AG09309 (cell line): ENCODE data around the gene GINS2.

Source experiments
- DNase-seq: peaks from one replicate; pipeline ENCODE4 v3.0.0-alpha.2; 2010; ENCODE audit warnings: low read depth
- H3K4me3 ChIP-seq: 2 replicates; pipeline ENCODE4 v1.5.1; 2011; ENCODE audit warnings: mild to moderate bottlenecking, low read depth, low read length, moderate library complexity; ENCODE audit not compliant: control insufficient read depth
- CTCF ChIP-seq: IDR thresholded peaks from 2 replicates; pipeline ENCODE4 v1.5.1; 2011; ENCODE audit warnings: mild to moderate bottlenecking, low read depth, low read length, inconsistent platforms; ENCODE audit not compliant: insufficient read depth, control insufficient read depth; ENCODE audit errors: missing control alignments

GINS2 gene

GRCh38 chr16:85704011-85704410 is 15.3 kb upstream of the GINS2 start:
- H3K4me3 ChIP-seq, result no peak overlapping the region
- no peak for DNase-seq
- TF ChIP-seq CTCF, result no peak

GRCh38 chr16:85699628-85700027 is 10.9 kb upstream of the GINS2 start:
- no peak for TF ChIP-seq CTCF
- no peak overlapping the region for H3K4me3 ChIP-seq
- DNase-seq, result peak; percentile 28

- no peak for DNase-seq
- H3K4me3 ChIP-seq, result no peak overlapping the region
- TF ChIP-seq CTCF, result no peak
These were observed 10.3 kb upstream of the GINS2 start for GRCh38 chr16:85698935-85699558.

- H3K4me3 ChIP-seq, result no peak overlapping the region
- DNase-seq, result no peak
- no peak for TF ChIP-seq CTCF
These were observed 9.7 kb upstream of the GINS2 start for GRCh38 chr16:85698459-85698891.

- DNase-seq, result no peak
- no peak for TF ChIP-seq CTCF
- H3K4me3 ChIP-seq, result no peak overlapping the region
These were observed 8.7 kb upstream of the GINS2 start for GRCh38 chr16:85697431-85697830.

- DNase-seq, result no peak
- no peak for TF ChIP-seq CTCF
- no peak overlapping the region for H3K4me3 ChIP-seq
These were observed 8.0 kb upstream of the GINS2 start for GRCh38 chr16:85696781-85697180.
